Measurements from ENCODE around the gene KDM6A. TPM values are rescaled to one million over a fixed set of nuclear protein-coding genes. Genes with fewer than 3 reads are reported as not detected.
"Not testable (repeated sequence)": the region's sequence is repeated elsewhere in the genome, so short reads cannot be mapped to it uniquely, and the experiment has no call there.

KDM6A gene
- polyA plus RNA-seq, 1 donor (not counting 4 experiments of a cell fraction or from before 2014, with no cell fraction given), result 64.2 TPM

DNA sequence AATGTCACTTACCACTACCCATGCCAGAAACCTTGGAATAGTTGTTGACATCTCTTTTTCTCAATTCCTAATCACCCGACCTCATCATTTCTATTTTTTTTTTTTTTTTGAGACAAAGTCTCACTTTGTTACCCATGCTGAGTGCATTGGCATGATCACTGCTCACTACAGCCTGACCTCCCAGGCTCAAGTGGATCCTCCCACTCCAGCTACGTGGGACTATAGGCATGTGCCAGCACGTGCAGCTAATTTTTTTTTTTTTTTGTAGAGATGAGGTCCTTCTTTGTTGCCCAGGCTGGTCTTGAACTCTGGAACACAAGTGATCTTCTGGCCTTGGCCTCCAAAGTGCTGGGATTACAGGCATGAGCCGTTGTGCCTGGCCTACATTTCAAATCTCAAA, 12.0 kb downstream of the KDM6A start:
- Histone ChIP-seq H4K20me1 (ENCODE audit: control insufficient read depth, extremely low read depth, insufficient read depth, low read length) (no peaks in the 10 kb centered on the region), H2AFZ (ENCODE audit: control insufficient read depth, low read length) (no peak overlapping the region)

DNA sequence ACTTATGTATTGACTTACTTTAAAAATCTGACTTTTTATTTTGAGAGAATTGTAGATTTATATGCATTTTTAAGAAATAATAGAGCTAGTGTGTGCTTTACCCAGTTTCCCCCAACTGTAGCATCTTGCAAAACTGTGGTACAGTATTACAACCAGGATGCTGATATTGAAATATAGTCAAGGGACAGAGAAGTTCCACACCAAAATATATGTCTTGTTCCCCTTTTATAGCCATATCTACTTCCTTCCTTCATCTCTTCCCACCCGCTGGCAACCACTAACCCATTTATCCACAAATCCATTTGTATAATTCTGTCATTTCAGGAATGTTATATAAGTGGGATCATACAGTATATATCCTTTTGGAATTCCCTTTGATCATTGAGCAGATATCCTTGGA, 16.8 kb downstream of the KDM6A start:
- Histone ChIP-seq H3K27me3 (ENCODE audit: control insufficient read depth, extremely low read depth, insufficient read depth, low read length) (no peaks in the 10 kb centered on the region), H3K9me3 (ENCODE audit: control insufficient read depth, low read depth, low read length) (no peaks in the 10 kb centered on the region), H3K79me2 (ENCODE audit: control insufficient read depth, insufficient read depth, low read length) (peaks cover 86% of the 10 kb centered on the region), H4K20me1 (ENCODE audit: control insufficient read depth, extremely low read depth, insufficient read depth, low read length) (no peaks in the 10 kb centered on the region), H3K9ac (ENCODE audit: control insufficient read depth, extremely low read depth, insufficient read depth, low read length) (no peak overlapping the region), H3K36me3 (ENCODE audit: control insufficient read depth in 2 of 2, extremely low read depth in 1 of 2, insufficient read depth in 2 of 2, low read length in 2 of 2) (no peaks in the 10 kb centered on the region), H2AFZ (ENCODE audit: control insufficient read depth, low read length) (no peak overlapping the region), H3K27ac (ENCODE audit: control insufficient read depth, insufficient read depth, low read length) (no peak overlapping the region), H3K4me3 (ENCODE audit: control insufficient read depth in 2 of 3, extremely low read depth in 1 of 3, insufficient read depth in 2 of 3, low read depth in 1 of 3, low read length in 3 of 3) (no peak overlapping the region), H3K9me1 (ENCODE audit: control insufficient read depth, extremely low read depth, insufficient read depth, low read length) (no peaks in the 10 kb centered on the region), H3K4me1 (ENCODE audit: control insufficient read depth, extremely low read depth, insufficient read depth, low read length) (peaks cover 12% of the 10 kb centered on the region), H3K4me2 (ENCODE audit: control insufficient read depth, extremely low read depth, insufficient read depth, low read depth, low read length) (no peak overlapping the region)
- no peak for DNase-seq (ENCODE audit: low read depth, low spot score)
- dilution Hi-C loops (cut with MboI; ENCODE audit: extremely low pct_ligation_motif_present, low sequenced_read_pairs), result no loop called here
- FAIRE-seq, result no peak
- no peak for TF ChIP-seq EZH2 (IDR thresholded peaks at IDR 0.05; ENCODE audit: low read length)
- TF ChIP-seq, protein P1, sequence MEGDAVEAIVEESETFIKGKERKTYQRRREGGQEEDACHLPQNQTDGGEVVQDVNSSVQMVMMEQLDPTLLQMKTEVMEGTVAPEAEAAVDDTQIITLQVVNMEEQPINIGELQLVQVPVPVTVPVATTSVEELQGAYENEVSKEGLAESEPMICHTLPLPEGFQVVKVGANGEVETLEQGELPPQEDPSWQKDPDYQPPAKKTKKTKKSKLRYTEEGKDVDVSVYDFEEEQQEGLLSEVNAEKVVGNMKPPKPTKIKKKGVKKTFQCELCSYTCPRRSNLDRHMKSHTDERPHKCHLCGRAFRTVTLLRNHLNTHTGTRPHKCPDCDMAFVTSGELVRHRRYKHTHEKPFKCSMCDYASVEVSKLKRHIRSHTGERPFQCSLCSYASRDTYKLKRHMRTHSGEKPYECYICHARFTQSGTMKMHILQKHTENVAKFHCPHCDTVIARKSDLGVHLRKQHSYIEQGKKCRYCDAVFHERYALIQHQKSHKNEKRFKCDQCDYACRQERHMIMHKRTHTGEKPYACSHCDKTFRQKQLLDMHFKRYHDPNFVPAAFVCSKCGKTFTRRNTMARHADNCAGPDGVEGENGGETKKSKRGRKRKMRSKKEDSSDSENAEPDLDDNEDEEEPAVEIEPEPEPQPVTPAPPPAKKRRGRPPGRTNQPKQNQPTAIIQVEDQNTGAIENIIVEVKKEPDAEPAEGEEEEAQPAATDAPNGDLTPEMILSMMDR (optimal IDR thresholded peaks at IDR 0.05 in 1 of 3, IDR thresholded peaks at IDR 0.05 in 1 of 3, conservative IDR thresholded peaks at IDR 0.05 in 1 of 3; ENCODE audit: extremely low read depth in 1 of 3, insufficient read depth in 2 of 3, low read length in 3 of 3), result no peak

More for the DNA sequence above, 12.0 kb downstream of the KDM6A start:
- no peak overlapping the region for H3K9ac ChIP-seq (ENCODE audit: control insufficient read depth, extremely low read depth, insufficient read depth, low read length)
- peaks cover 3% of the 10 kb centered on the region for H3K4me1 ChIP-seq (ENCODE audit: control insufficient read depth, extremely low read depth, insufficient read depth, low read length)
- no peaks in the 10 kb centered on the region for H3K36me3 ChIP-seq (ENCODE audit: control insufficient read depth in 2 of 2, extremely low read depth in 1 of 2, insufficient read depth in 2 of 2, low read length in 2 of 2)
- H3K4me2 ChIP-seq (ENCODE audit: control insufficient read depth, extremely low read depth, insufficient read depth, low read depth, low read length), result no peak overlapping the region
- DNase-seq (ENCODE audit: low read depth, low spot score) (no peak), FAIRE-seq (no peak)
- no peak overlapping the region for H3K27ac ChIP-seq (ENCODE audit: control insufficient read depth, insufficient read depth, low read length)
- TF ChIP-seq EZH2 (IDR thresholded peaks at IDR 0.05; ENCODE audit: low read length), result no peak
- no peaks in the 10 kb centered on the region for H3K9me1 ChIP-seq (ENCODE audit: control insufficient read depth, extremely low read depth, insufficient read depth, low read length)
- dilution Hi-C loops (cut with MboI; ENCODE audit: extremely low pct_ligation_motif_present, low sequenced_read_pairs), result no loop called here
- no peaks in the 10 kb centered on the region for H3K9me3 ChIP-seq (ENCODE audit: control insufficient read depth, low read depth, low read length)
- peaks cover 96% of the 10 kb centered on the region for H3K79me2 ChIP-seq (ENCODE audit: control insufficient read depth, insufficient read depth, low read length)
- H3K4me3 ChIP-seq (ENCODE audit: control insufficient read depth in 2 of 3, extremely low read depth in 1 of 3, insufficient read depth in 2 of 3, low read depth in 1 of 3, low read length in 3 of 3), result no peak overlapping the region
- H3K27me3 ChIP-seq (ENCODE audit: control insufficient read depth, extremely low read depth, insufficient read depth, low read length), result no peaks in the 10 kb centered on the region

DNA sequence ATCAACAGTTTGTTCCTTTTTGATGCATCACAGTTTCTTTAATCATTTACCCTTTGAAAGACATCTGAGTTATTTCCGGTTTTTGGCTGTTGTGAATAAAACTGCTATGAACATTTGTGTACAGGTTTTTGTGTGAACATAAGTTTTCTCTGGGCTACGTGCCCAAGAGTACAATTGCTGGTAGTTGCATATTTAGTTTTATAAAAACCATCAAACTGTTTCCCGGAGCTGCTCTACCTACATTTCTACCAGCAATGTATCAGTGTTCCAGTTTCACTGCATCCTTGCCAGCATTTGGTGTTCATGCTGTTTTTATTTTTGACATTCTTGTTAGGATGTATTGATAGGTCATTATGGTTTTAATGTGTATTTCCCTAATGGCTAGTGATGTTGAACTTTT, 17.3 kb downstream of the KDM6A start:
- H3K27ac ChIP-seq (ENCODE audit: control insufficient read depth, insufficient read depth, low read length), result no peak overlapping the region
- H3K79me2 ChIP-seq (ENCODE audit: control insufficient read depth, insufficient read depth, low read length), result peaks cover 85% of the 10 kb centered on the region
- H4K20me1 ChIP-seq (ENCODE audit: control insufficient read depth, extremely low read depth, insufficient read depth, low read length), result no peaks in the 10 kb centered on the region
- H3K4me3 ChIP-seq (ENCODE audit: control insufficient read depth in 2 of 3, extremely low read depth in 1 of 3, insufficient read depth in 2 of 3, low read depth in 1 of 3, low read length in 3 of 3), result no peak overlapping the region
- peaks cover 12% of the 10 kb centered on the region for H3K4me1 ChIP-seq (ENCODE audit: control insufficient read depth, extremely low read depth, insufficient read depth, low read length)
- DNase-seq (ENCODE audit: low read depth, low spot score) (no peak), FAIRE-seq (no peak)
- TF ChIP-seq EZH2 (IDR thresholded peaks at IDR 0.05; ENCODE audit: low read length), result no peak
- TF ChIP-seq, protein P1 (optimal IDR thresholded peaks at IDR 0.05 in 1 of 3, IDR thresholded peaks at IDR 0.05 in 1 of 3, conservative IDR thresholded peaks at IDR 0.05 in 1 of 3; ENCODE audit: extremely low read depth in 1 of 3, insufficient read depth in 2 of 3, low read length in 3 of 3), result no peak
- H3K36me3 ChIP-seq (ENCODE audit: control insufficient read depth in 2 of 2, extremely low read depth in 1 of 2, insufficient read depth in 2 of 2, low read length in 2 of 2), result no peaks in the 10 kb centered on the region
- no peaks in the 10 kb centered on the region for H3K27me3 ChIP-seq (ENCODE audit: control insufficient read depth, extremely low read depth, insufficient read depth, low read length)
- dilution Hi-C loops (cut with MboI; ENCODE audit: extremely low pct_ligation_motif_present, low sequenced_read_pairs), result no loop called here
- no peaks in the 10 kb centered on the region for H3K9me1 ChIP-seq (ENCODE audit: control insufficient read depth, extremely low read depth, insufficient read depth, low read length)
- H3K4me2 ChIP-seq (ENCODE audit: control insufficient read depth, extremely low read depth, insufficient read depth, low read depth, low read length), result no peak overlapping the region
- H2AFZ ChIP-seq (ENCODE audit: control insufficient read depth, low read length), result no peak overlapping the region
- no peak overlapping the region for H3K9ac ChIP-seq (ENCODE audit: control insufficient read depth, extremely low read depth, insufficient read depth, low read length)
- H3K9me3 ChIP-seq (ENCODE audit: control insufficient read depth, low read depth, low read length), result no peaks in the 10 kb centered on the region

GRCh38 chrX:44890687-44891086, 17.7 kb downstream of the KDM6A start:
- H3K9ac ChIP-seq (ENCODE audit: control insufficient read depth, extremely low read depth, insufficient read depth, low read length); H3K4me3 ChIP-seq (ENCODE audit: control insufficient read depth in 2 of 3, extremely low read depth in 1 of 3, insufficient read depth in 2 of 3, low read depth in 1 of 3, low read length in 3 of 3); DNase-seq (ENCODE audit: low read depth, low spot score); H3K9me1 ChIP-seq (ENCODE audit: control insufficient read depth, extremely low read depth, insufficient read depth, low read length); H3K9me3 ChIP-seq (ENCODE audit: control insufficient read depth, low read depth, low read length); H3K36me3 ChIP-seq (ENCODE audit: control insufficient read depth in 2 of 2, extremely low read depth in 1 of 2, insufficient read depth in 2 of 2, low read length in 2 of 2); H3K4me2 ChIP-seq (ENCODE audit: control insufficient read depth, extremely low read depth, insufficient read depth, low read depth, low read length); H2AFZ ChIP-seq (ENCODE audit: control insufficient read depth, low read length); FAIRE-seq; H3K27me3 ChIP-seq (ENCODE audit: control insufficient read depth, extremely low read depth, insufficient read depth, low read length); dilution Hi-C loops (cut with MboI; ENCODE audit: extremely low pct_ligation_motif_present, low sequenced_read_pairs); H3K27ac ChIP-seq (ENCODE audit: control insufficient read depth, insufficient read depth, low read length); H4K20me1 ChIP-seq (ENCODE audit: control insufficient read depth, extremely low read depth, insufficient read depth, low read length): not testable (repeated sequence)
- Histone ChIP-seq H3K4me1 (ENCODE audit: control insufficient read depth, extremely low read depth, insufficient read depth, low read length) (peaks cover 12% of the 10 kb centered on the region), H3K79me2 (ENCODE audit: control insufficient read depth, insufficient read depth, low read length) (peaks cover 86% of the 10 kb centered on the region)
